ENCODE data around the gene NUAK1. TPM values are rescaled to one million over a fixed set of nuclear protein-coding genes. Genes with fewer than 3 reads are reported as not detected.

Gene NUAK1
- total RNA-seq, 1 experiment from 2014 or later = 50.3 TPM

DNA sequence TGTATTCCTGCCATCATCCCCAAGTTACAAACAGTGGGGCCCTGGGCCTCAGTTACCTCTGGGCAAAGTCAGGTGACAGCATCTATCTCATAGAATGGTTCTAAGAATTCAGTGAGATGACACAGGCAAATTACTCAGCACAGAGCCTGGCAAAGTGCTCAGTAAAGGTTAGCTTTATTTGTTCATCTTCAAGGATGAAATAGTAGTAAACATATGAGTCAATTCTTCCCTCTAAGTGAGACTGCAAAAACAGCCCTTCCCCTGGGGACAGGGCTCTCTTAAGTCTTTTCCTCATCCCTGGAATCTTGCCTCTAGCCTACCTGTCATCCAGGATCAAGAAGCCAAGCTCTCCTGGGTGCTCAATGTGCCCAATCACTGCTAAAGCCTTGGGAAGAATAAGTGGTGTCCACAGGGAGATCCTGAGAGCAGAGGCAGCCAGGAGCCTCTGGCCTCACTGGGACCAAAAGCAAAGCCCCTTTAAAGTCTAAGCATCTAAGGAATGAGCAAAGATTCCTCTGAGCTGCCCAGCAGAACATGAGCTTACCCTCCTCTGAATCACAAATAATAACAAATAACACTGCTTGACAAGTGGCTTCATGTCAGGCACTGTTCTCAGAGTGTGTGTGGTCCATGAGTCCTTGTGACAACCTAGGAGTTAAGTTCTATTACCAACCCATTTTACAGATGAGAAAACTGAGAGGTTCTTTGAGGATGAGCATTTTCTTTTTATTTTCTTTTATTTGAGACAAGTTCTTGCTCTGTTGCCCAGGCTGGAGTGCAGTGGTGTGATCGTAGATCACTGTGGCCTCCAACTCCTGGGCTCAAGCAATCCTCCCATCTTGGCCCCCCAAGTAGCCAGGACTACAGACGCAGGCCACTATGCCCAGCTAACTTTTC lies 12.1 kb downstream of the NUAK1 start:
- Histone ChIP-seq H3K4me3 (ENCODE audit: low read depth in 2 of 2, low read length in 2 of 2) (no peak overlapping the region), H3K9me3 (ENCODE audit: control insufficient read depth, insufficient read depth, low read depth, low read length) (no peaks in the 10 kb centered on the region), H3K4me1 (ENCODE audit: control insufficient read depth, insufficient read depth, low read length) (peaks cover 94% of the 10 kb centered on the region), H3K27ac (ENCODE audit: low read length) (peak overlapping the region; percentile 96), H3K36me3 (ENCODE audit: control insufficient read depth, insufficient read depth, low read length) (no peaks in the 10 kb centered on the region), H3K27me3 (ENCODE audit: control insufficient read depth, insufficient read depth, low read length) (no peaks in the 10 kb centered on the region)
- peak; percentile 36; the same call in 1 of the 2 replicates for TF ChIP-seq TCF7L2 (IDR thresholded peaks at IDR 0.05; ENCODE audit: low read depth, low read length)
- TF ChIP-seq, protein P1, sequence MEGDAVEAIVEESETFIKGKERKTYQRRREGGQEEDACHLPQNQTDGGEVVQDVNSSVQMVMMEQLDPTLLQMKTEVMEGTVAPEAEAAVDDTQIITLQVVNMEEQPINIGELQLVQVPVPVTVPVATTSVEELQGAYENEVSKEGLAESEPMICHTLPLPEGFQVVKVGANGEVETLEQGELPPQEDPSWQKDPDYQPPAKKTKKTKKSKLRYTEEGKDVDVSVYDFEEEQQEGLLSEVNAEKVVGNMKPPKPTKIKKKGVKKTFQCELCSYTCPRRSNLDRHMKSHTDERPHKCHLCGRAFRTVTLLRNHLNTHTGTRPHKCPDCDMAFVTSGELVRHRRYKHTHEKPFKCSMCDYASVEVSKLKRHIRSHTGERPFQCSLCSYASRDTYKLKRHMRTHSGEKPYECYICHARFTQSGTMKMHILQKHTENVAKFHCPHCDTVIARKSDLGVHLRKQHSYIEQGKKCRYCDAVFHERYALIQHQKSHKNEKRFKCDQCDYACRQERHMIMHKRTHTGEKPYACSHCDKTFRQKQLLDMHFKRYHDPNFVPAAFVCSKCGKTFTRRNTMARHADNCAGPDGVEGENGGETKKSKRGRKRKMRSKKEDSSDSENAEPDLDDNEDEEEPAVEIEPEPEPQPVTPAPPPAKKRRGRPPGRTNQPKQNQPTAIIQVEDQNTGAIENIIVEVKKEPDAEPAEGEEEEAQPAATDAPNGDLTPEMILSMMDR (IDR thresholded peaks at IDR 0.05) = no peak
- DNase-seq (ENCODE audit: low read depth, low spot score) (peak; percentile 90), ATAC-seq (peak; percentile 82)
- intact Hi-C loops (cut with micrococcal nuclease; ENCODE audit: unreplicated experiment) = no loop called here
- CTCF ChIA-PET = interaction anchor here (0.5 to 0.6 kb wide), 2 partner anchors 23 to 740 kb away, joined by 3 read pairs; no protein-coding TSS in a partner anchor
- BruUV-seq (replicated peaks) = no TSS peak
- in situ Hi-C loops (cut with HindIII; ENCODE audit: low pct_unique_long_range_greater_than_20kb, low sequenced_read_pairs) = no loop called here
- POLR2A ChIA-PET = interaction anchor here (0.5 to 0.6 kb wide), 2 partner anchors 15 to 89 kb away, joined by 3 to 16 read pairs; no protein-coding TSS in a partner anchor

DNA sequence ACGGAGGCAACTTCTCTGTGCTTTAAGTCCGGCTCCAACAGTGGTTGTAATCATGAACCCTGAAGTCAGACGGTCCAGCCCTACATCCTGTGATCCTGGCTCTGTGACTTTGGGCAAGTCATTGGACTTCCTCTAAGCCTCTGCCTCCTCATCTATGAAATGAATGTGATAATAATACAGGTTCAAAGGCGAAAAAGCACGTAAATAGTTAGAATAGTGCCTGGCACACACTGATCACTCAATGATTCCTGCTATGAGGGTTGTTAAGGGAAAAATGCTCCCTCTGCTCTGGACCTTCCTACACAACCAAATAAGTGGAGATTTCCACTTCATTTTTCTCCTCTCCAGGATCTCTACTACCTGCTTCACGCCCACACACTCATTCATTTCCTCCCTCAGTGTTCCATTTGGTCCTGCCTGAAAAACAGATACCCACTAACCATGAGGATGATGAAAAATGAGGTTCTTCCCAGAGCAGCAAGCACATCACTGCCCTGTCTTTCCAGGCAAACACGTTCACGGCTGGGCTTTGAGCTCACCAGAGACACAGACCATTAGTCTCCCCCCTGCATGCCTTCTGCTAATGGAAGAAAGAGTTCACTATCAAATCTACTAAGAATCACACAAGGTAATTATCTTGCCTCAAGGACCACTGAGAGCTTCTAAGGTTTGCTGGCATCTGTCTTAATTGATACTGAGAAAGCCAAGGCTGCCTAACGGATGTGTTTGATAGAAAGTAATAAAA lies 13.2 kb downstream of the NUAK1 start:
- ChIA-PET CTCF (interaction anchor here (0.5 kb wide), 1 partner anchor 24 kb away, joined by 3 read pairs; no protein-coding TSS in a partner anchor), POLR2A (no interaction called here)
- BruUV-seq (replicated peaks) = no TSS peak
- Histone ChIP-seq H3K36me3 (ENCODE audit: control insufficient read depth, insufficient read depth, low read length) (no peaks in the 10 kb centered on the region), H3K4me3 (ENCODE audit: low read depth in 2 of 2, low read length in 2 of 2) (no peak overlapping the region), H3K27me3 (ENCODE audit: control insufficient read depth, insufficient read depth, low read length) (no peaks in the 10 kb centered on the region), H3K27ac (ENCODE audit: low read length) (peak overlapping the region; percentile 96), H3K9me3 (ENCODE audit: control insufficient read depth, insufficient read depth, low read depth, low read length) (no peaks in the 10 kb centered on the region), H3K4me1 (ENCODE audit: control insufficient read depth, insufficient read depth, low read length) (peaks cover 94% of the 10 kb centered on the region)
- in situ Hi-C loops (cut with HindIII; ENCODE audit: low pct_unique_long_range_greater_than_20kb, low sequenced_read_pairs) (no loop called here), intact Hi-C loops (cut with micrococcal nuclease; ENCODE audit: unreplicated experiment) (no loop called here)
- peak; percentile 63; the same call in 1 of the 2 replicates for TF ChIP-seq TCF7L2 (IDR thresholded peaks at IDR 0.05; ENCODE audit: low read depth, low read length)
- TF ChIP-seq, protein P2, sequence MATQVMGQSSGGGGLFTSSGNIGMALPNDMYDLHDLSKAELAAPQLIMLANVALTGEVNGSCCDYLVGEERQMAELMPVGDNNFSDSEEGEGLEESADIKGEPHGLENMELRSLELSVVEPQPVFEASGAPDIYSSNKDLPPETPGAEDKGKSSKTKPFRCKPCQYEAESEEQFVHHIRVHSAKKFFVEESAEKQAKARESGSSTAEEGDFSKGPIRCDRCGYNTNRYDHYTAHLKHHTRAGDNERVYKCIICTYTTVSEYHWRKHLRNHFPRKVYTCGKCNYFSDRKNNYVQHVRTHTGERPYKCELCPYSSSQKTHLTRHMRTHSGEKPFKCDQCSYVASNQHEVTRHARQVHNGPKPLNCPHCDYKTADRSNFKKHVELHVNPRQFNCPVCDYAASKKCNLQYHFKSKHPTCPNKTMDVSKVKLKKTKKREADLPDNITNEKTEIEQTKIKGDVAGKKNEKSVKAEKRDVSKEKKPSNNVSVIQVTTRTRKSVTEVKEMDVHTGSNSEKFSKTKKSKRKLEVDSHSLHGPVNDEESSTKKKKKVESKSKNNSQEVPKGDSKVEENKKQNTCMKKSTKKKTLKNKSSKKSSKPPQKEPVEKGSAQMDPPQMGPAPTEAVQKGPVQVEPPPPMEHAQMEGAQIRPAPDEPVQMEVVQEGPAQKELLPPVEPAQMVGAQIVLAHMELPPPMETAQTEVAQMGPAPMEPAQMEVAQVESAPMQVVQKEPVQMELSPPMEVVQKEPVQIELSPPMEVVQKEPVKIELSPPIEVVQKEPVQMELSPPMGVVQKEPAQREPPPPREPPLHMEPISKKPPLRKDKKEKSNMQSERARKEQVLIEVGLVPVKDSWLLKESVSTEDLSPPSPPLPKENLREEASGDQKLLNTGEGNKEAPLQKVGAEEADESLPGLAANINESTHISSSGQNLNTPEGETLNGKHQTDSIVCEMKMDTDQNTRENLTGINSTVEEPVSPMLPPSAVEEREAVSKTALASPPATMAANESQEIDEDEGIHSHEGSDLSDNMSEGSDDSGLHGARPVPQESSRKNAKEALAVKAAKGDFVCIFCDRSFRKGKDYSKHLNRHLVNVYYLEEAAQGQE (IDR thresholded peaks at IDR 0.05; ENCODE audit: insufficient read depth in 1 of 2, low read depth in 2 of 2, low read length in 1 of 2) = no peak
- TF ChIP-seq, protein P1 (IDR thresholded peaks at IDR 0.05) = no peak
- ATAC-seq = no peak
- DNase-seq (ENCODE audit: low read depth, low spot score) = no peak
